ENCODE results near the gene RGSL1. TPM values are rescaled to one million over a fixed set of nuclear protein-coding genes. Genes with fewer than 3 reads are reported as not detected.

The RGSL1 gene
- polyA plus RNA-seq, 1 donor from 2014 or later, result not detected

- Histone ChIP-seq H3K27ac (ENCODE audit: low read length) (no peak overlapping the region), H4K20me1 (ENCODE audit: insufficient read depth) (no peaks in the 10 kb centered on the region), H3K36me3 (ENCODE audit: insufficient read depth, low read length) (no peaks in the 10 kb centered on the region), H2AFZ (ENCODE audit: low read depth, low read length) (no peak overlapping the region), H3K4me3 (ENCODE audit: low read length) (no peak overlapping the region), H3K9me3 (ENCODE audit: low read length) (peaks cover 3% of the 10 kb centered on the region), H3F3A (ENCODE audit: insufficient read depth, low read length, poor library complexity, severe bottlenecking) (no peaks in the 10 kb centered on the region), H3K27me3 (ENCODE audit: insufficient read depth, low read depth, low read length) (no peaks in the 10 kb centered on the region), H3K9me2 (ENCODE audit: insufficient read depth, low read length) (no peaks in the 10 kb centered on the region), H3K9ac (ENCODE audit: low read length) (no peak overlapping the region), H3K79me2 (replicated peaks; ENCODE audit: insufficient read depth, low read length) (no peaks in the 10 kb centered on the region), H3K4me2 (ENCODE audit: low read length) (no peak overlapping the region)
- no peak for TF ChIP-seq TAF1 (IDR thresholded peaks at IDR 0.05; ENCODE audit: low read depth)
- TF ChIP-seq EZH2 (IDR thresholded peaks at IDR 0.05; ENCODE audit: borderline replicate concordance, insufficient read depth, low read length, poor library complexity, severe bottlenecking), result no peak
- TF ChIP-seq POLR2AphosphoS5 (IDR thresholded peaks at IDR 0.05), result no peak
- TF ChIP-seq REST (IDR thresholded peaks at IDR 0.05; ENCODE audit: borderline replicate concordance), result no peak
- TF ChIP-seq MXI1 (conservative IDR thresholded peaks at IDR 0.05; ENCODE audit: poor library complexity, severe bottlenecking), result no peak
- no peak for TF ChIP-seq EP300 (conservative IDR thresholded peaks at IDR 0.05; ENCODE audit: poor library complexity, severe bottlenecking)
- no peak for TF ChIP-seq SMC3 (conservative IDR thresholded peaks at IDR 0.05; ENCODE audit: poor library complexity)
- TF ChIP-seq RAD21 (conservative IDR thresholded peaks at IDR 0.05), result no peak
- no peak for TF ChIP-seq CTCF (IDR thresholded peaks at IDR 0.05; ENCODE audit: poor library complexity, severe bottlenecking)
These were observed 11.6 kb upstream of the RGSL1 start for GRCh38 chr1:182438326-182438725.

GRCh38 chr1:182441719-182442118 is 8.2 kb upstream of the RGSL1 start:
- TF ChIP-seq EZH2 (IDR thresholded peaks at IDR 0.05; ENCODE audit: borderline replicate concordance, insufficient read depth, low read length, poor library complexity, severe bottlenecking) (no peak), TAF1 (IDR thresholded peaks at IDR 0.05; ENCODE audit: low read depth) (no peak), SMC3 (conservative IDR thresholded peaks at IDR 0.05; ENCODE audit: poor library complexity) (no peak), CTCF (IDR thresholded peaks at IDR 0.05; ENCODE audit: poor library complexity, severe bottlenecking) (no peak), REST (IDR thresholded peaks at IDR 0.05; ENCODE audit: borderline replicate concordance) (no peak), MXI1 (conservative IDR thresholded peaks at IDR 0.05; ENCODE audit: poor library complexity, severe bottlenecking) (no peak), EP300 (conservative IDR thresholded peaks at IDR 0.05; ENCODE audit: poor library complexity, severe bottlenecking) (no peak), POLR2AphosphoS5 (IDR thresholded peaks at IDR 0.05) (no peak), RAD21 (conservative IDR thresholded peaks at IDR 0.05) (no peak)
- no peaks in the 10 kb centered on the region for H3K36me3 ChIP-seq (ENCODE audit: insufficient read depth, low read length)
- no peak overlapping the region for H3K4me3 ChIP-seq (ENCODE audit: low read length)
- H3K27ac ChIP-seq (ENCODE audit: low read length), result no peak overlapping the region
- no peak overlapping the region for H2AFZ ChIP-seq (ENCODE audit: low read depth, low read length)
- no peaks in the 10 kb centered on the region for H3K9me2 ChIP-seq (ENCODE audit: insufficient read depth, low read length)
- no peak overlapping the region for H3K9ac ChIP-seq (ENCODE audit: low read length)
- no peaks in the 10 kb centered on the region for H3K27me3 ChIP-seq (ENCODE audit: insufficient read depth, low read depth, low read length)
- no peaks in the 10 kb centered on the region for H3F3A ChIP-seq (ENCODE audit: insufficient read depth, low read length, poor library complexity, severe bottlenecking)
- H3K4me2 ChIP-seq (ENCODE audit: low read length), result no peak overlapping the region
- peaks cover 3% of the 10 kb centered on the region for H3K9me3 ChIP-seq (ENCODE audit: low read length)
- H4K20me1 ChIP-seq (ENCODE audit: insufficient read depth), result no peaks in the 10 kb centered on the region
- H3K79me2 ChIP-seq (replicated peaks; ENCODE audit: insufficient read depth, low read length), result no peaks in the 10 kb centered on the region

Data from neural cell (in vitro differentiated cells).